Left lobe of liver (tissue), 2 donors: ENCODE data around the gene CHERP. TPM values are rescaled to one million over a fixed set of nuclear protein-coding genes. Genes with fewer than 3 reads are reported as not detected.
"Not testable (repeated sequence)": the region's sequence is repeated elsewhere in the genome, so short reads cannot be mapped to it uniquely, and the experiment has no call there.

Experiments used
- ATAC-seq: fragments of 200-7000 bp; cut with Tn5 transposase; one replicate; pipeline ENCODE4 v1.9.1; 2020; ENCODE audit warnings: mild to moderate bottlenecking, moderate library complexity
- DNase-seq: peaks from one replicate; pipeline ENCODE4 v3.0.0-alpha.2; 2020; ENCODE audit warnings: low spot score
- total RNA-seq: library from RNA; stranded (reverse); gene quantifications from one replicate; pipeline ENCODE4 v1.2.1, GENCODE V29; 2021
- donor health status: DM: no; HTN: no; CAD: no; lungs with moderate emphysema.
- donor health status: DM: no; HTN: yes; CAD: no.

Gene CHERP
- total RNA-seq, 1 donor from 2014 or later: 27.2 TPM

- DNase-seq (peak; percentile 99), ATAC-seq (peak; percentile 94)
These were observed 46.1 kb downstream of the CHERP start, which contains the start of the genes C19orf44 and CALR3 for GRCh38 chr19:16495982-16496612. TSS of gene C19orf44 (plus strand) at chr19:16496394. CDS start at chr19:16500793, 4,399 bp downstream. TSS of gene CALR3 (minus strand) at chr19:16496167. CDS start at chr19:16496129, 38 bp downstream.

DNA sequence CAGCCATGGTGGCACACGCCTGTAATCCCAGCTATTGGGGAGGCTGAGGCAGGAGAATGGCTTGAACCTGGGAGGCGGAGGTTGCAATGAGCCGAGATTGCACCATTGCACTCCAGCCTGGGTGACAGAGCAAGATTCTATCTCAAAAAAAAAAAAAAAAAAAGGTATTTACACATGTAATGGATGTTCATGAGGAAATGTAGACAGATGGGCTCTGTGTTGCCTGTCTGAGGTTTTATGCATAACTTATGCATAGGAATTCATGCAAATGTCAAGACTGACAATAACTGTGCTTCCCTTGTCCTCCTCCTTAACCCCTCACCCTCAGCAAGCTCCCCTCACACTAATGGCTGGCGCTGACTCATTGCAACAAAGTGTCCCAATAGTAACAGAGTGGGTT is 55.8 kb downstream of the CHERP start:
- ATAC-seq, DNase-seq: not testable (repeated sequence)

GRCh38 chr19:16482745-16483144 is 59.5 kb downstream of the CHERP start:
- no peak for DNase-seq
- ATAC-seq: no peak

DNA sequence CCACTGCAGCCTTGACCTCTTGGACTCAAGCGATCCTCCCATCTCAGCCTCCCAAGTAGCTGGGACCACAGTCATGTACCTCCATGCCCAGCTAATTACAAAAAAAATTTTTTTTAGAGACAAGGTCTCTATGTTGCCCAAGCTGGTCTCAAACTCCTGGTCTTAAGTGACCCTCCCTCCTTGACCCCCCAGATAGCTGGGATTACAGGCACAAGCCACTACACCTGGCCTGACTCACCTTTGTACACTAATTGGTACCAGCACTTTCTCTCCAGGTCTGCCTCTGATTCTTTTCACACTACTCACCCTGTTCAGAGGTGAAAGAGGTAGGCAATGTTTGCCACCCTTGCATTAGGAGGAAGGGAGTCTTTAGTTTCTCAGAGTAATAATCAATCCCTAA is 64.9 kb downstream of the CHERP start:
- DNase-seq (no peak), ATAC-seq (no peak)

- DNase-seq: no peak
These were observed 65.8 kb downstream of the CHERP start for GRCh38 chr19:16476401-16476800.

GRCh38 chr19:16473875-16474392 is 68.3 kb downstream of the CHERP start:
- ATAC-seq (no peak), DNase-seq (no peak)

More at GRCh38 chr19:16476401-16476800, 65.8 kb downstream of the CHERP start:
- ATAC-seq: no peak

DNA sequence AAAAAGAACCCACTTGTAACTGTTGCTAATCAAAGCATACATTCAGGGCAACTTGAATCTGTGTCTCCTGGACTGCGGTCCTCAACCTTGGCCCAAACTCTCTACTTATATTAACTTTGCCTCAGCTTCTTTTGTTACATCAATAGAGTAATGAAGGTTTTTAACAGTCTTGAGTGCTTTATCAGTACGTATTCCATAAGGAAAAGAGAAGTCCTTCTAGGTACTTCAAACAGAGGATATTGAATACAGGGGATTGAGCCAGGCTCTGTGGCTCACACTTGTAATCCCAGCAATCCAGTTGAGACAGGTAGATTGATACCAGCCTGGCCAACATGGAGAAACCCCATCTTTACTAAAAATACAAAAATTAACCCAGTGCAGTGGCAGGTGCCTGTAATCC is 69.2 kb downstream of the CHERP start:
- ATAC-seq (no peak), DNase-seq (no peak)

DNA sequence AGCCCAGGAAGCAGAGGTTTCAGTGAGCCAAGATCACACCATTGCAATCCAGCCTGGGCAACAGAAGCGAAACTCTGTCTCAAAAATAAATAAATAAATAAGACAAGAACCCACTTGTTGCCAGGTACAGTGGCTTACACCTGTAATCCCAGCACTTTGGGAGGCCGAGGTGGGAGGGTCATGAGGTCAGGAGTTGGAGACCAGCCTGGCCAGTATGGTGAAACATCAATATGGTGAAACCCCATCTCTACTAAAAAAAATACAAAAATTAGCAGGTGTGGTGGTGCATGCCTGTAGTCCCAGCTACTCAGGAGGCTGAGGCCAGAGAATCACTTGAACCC is 69.7 kb downstream of the CHERP start:
- ATAC-seq: peak; percentile 3
- not testable (repeated sequence) for DNase-seq

DNA sequence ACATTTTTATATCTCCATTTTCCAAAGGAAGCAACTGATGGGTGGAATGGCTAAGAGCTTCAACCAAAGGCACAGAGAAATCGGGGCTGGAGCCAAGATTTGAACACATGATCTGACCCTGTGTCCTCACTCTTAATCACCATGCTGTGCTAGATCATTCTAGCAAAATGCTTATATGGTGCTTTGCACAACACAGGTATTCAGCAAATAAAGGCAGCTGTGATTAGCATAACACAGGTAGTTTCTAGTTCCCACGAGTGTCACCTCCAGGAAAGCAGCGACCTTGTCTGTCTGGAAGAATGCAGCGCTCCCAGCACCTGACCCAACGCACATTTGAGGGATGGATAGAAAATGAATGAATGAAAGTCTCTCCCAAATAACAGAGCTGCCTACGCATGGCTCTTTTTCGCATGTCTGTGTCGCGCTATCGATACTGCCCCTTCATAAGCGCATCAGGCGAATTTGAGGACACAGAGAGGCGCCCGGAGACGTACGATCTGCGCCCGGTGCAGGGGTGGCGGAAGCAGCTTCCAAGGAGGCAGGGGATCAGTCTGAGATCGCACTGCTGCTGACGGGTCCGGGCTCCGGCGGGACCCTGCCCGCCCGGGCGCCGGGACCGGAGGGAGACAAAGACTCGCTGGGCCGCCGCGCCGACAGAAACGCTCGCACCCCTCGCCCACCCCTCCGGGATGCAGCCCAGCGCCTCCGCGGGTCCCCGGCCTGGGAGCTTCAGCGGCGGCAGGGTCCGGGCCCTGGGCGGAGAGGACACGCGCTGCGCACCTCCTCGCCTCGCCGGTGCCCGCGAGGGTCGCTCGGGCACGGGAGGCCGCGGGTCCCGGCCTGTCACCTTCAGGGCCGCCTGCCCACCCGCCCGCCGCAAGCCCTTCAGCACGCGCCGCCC is 71.1 kb downstream of the CHERP start:
- ATAC-seq (peak; percentile 13), DNase-seq (no peak)

GRCh38 chr19:16470541-16470910 is 71.7 kb downstream of the CHERP start:
- DNase-seq (no peak), ATAC-seq (no peak)

Other genes with a start within 250 kb of the CHERP start
- 8.5 TPM for gene KLF2, start 217.6 kb downstream of the CHERP start, total RNA-seq
- gene EPS15L1, start 70.5 kb downstream of the CHERP start, total RNA-seq: 17.2 TPM
- gene CALR3, start 46.3 kb downstream of the CHERP start, total RNA-seq: not detected
- gene C19orf44, start 46.0 kb downstream of the CHERP start, total RNA-seq: 2.4 TPM
- 22.9 TPM for gene SLC35E1, start 30.0 kb upstream of the CHERP start, total RNA-seq
- gene MED26, start 85.8 kb upstream of the CHERP start, total RNA-seq: 6.0 TPM
- gene SMIM7, start 117.7 kb upstream of the CHERP start, total RNA-seq: 37.9 TPM
- 6.0 TPM for gene TMEM38A, start 118.7 kb upstream of the CHERP start, total RNA-seq
- not detected for gene NWD1, start 177.4 kb upstream of the CHERP start, total RNA-seq